Measurements from ENCODE around the gene ITGA4. TPM values are rescaled to one million over a fixed set of nuclear protein-coding genes. Genes with fewer than 3 reads are reported as not detected.

ITGA4 gene
- total RNA-seq, 4 donors from 2014 or later: 0.51 to 112 (median 4.5) TPM

DNA sequence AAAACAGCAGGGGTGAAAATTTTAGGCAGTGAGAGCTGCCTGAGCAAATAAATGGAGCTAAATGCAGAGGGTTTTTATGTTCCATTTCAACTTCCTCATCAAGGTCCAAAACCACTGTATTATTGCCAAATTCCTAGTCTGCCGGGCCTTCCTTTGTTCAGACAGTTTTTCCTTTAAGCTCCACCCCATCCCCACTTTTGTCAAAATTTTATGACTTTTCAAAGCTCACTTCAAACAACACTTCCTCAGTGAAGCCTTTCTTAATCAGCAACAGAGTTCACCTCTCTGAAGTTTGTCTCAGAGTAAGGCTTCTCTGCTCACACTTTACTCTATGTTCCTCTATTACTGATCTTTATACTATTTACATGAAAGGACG is 118.5 kb downstream of the ITGA4 start:
- no peaks in the 10 kb centered on the region for H3K4me1 ChIP-seq
- no peaks in the 10 kb centered on the region for H3K27me3 ChIP-seq
- TF ChIP-seq POLR2A (IDR thresholded peaks at IDR 0.05): no peak
- TF ChIP-seq CTCF (IDR thresholded peaks at IDR 0.05): no peak
- DNase-seq: no peak
- no peaks in the 10 kb centered on the region for H3K9me3 ChIP-seq
- intact Hi-C loops (cut with DNase I; ENCODE audit: low total_unique reads): no loop called here
- no peaks in the 10 kb centered on the region for H3K36me3 ChIP-seq
- no peak overlapping the region for H3K4me3 ChIP-seq
- no peak overlapping the region for H3K27ac ChIP-seq

GRCh38 chr2:181576431-181576830 is 119.2 kb downstream of the ITGA4 start:
- H3K36me3 ChIP-seq: no peaks in the 10 kb centered on the region
- no peaks in the 10 kb centered on the region for H3K9me3 ChIP-seq
- H3K27me3 ChIP-seq: no peaks in the 10 kb centered on the region
- H3K4me1 ChIP-seq: no peaks in the 10 kb centered on the region
- no peak overlapping the region for H3K27ac ChIP-seq
- DNase-seq: no peak
- TF ChIP-seq CTCF (IDR thresholded peaks at IDR 0.05) (no peak), POLR2A (IDR thresholded peaks at IDR 0.05) (no peak)
- intact Hi-C loops (cut with DNase I; ENCODE audit: low total_unique reads): no loop called here
- H3K4me3 ChIP-seq: no peak overlapping the region

- intact Hi-C loops (cut with DNase I; ENCODE audit: low total_unique reads): no loop called here
- H3K4me3 ChIP-seq: no peak overlapping the region
These were observed 121.6 kb downstream of the ITGA4 start for GRCh38 chr2:181578829-181579228.

DNA sequence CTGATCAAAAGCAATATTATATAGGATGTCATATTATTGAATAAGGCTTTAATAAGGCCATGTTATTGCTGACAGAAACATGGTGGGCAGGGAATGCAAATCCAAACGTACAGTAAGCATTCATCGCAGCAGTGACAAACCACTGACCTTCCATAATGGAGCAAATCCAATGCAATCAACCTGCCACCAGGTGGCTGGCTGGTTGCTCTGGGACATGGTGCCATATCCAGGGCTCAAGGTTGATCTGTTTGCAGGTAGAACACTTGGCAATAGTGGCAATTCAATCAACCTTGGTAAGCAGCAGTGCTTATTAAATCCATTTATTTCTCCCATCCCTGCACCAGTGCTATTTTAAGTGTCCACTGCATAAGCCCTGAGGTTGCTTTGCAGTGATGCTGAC is 124.3 kb downstream of the ITGA4 start:
- Histone ChIP-seq H3K27ac (no peak overlapping the region), H3K36me3 (no peaks in the 10 kb centered on the region), H3K4me1 (no peaks in the 10 kb centered on the region), H3K9me3 (no peaks in the 10 kb centered on the region), H3K27me3 (no peaks in the 10 kb centered on the region), H3K4me3 (no peak overlapping the region)
- DNase-seq: no peak
- intact Hi-C loops (cut with DNase I; ENCODE audit: low total_unique reads): no loop called here
- TF ChIP-seq CTCF (IDR thresholded peaks at IDR 0.05) (no peak), POLR2A (IDR thresholded peaks at IDR 0.05) (no peak)

More at GRCh38 chr2:181578829-181579228, 121.6 kb downstream of the ITGA4 start:
- Histone ChIP-seq H3K27ac (no peak overlapping the region), H3K27me3 (no peaks in the 10 kb centered on the region), H3K4me1 (no peaks in the 10 kb centered on the region), H3K9me3 (no peaks in the 10 kb centered on the region), H3K36me3 (no peaks in the 10 kb centered on the region)
- no peak for TF ChIP-seq CTCF (IDR thresholded peaks at IDR 0.05)
- no peak for TF ChIP-seq POLR2A (IDR thresholded peaks at IDR 0.05)
- DNase-seq: no peak

- Histone ChIP-seq H3K9me3 (no peaks in the 10 kb centered on the region), H3K27ac (no peak overlapping the region), H3K36me3 (no peaks in the 10 kb centered on the region), H3K4me3 (no peak overlapping the region), H3K4me1 (no peaks in the 10 kb centered on the region), H3K27me3 (no peaks in the 10 kb centered on the region)
- no peak for DNase-seq
- intact Hi-C loops (cut with DNase I; ENCODE audit: low total_unique reads): no loop called here
- no peak for TF ChIP-seq POLR2A (IDR thresholded peaks at IDR 0.05)
- no peak for TF ChIP-seq CTCF (IDR thresholded peaks at IDR 0.05)
These were observed 128.5 kb downstream of the ITGA4 start for GRCh38 chr2:181585732-181586131.

Other genes starting within 250 kb of the ITGA4 start
- gene CERKL, start 199.7 kb downstream of the ITGA4 start, total RNA-seq: 1 to 10 TPM in 2 of 4 donors, not detected in 2; 1.5 to 2.6 TPM
- gene NEUROD1, start 223.1 kb downstream of the ITGA4 start, total RNA-seq: not detected

Data from uterus (tissue), 4 donors.